Vagina (tissue), 2 donors: ENCODE results near the gene CLEC7A.

Experiments
- POLR2A ChIP-seq, 2 donors: fragments of 450-650 bp; IDR thresholded peaks; one replicate each; pipeline ENCODE4 v1.6.1; 2017; ENCODE audit warnings: antibody characterized with exemption in 2 of 2, mild to moderate bottlenecking in 2 of 2, moderate library complexity in 2 of 2
- TF ChIP-seq, protein P1 (sequence below), 3 experiments: fragments of 450-650 bp in 2 of 3; fragments of 200-600 bp in 1 of 3; sonication (generic) in 1 of 3; IDR thresholded peaks; one replicate each; pipeline ENCODE4 v1.5.1; 2017 to 2019; ENCODE audit warnings: antibody characterized with exemption in 3 of 3, mild to moderate bottlenecking in 2 of 3, moderate library complexity in 2 of 3

- TF ChIP-seq, protein P1, sequence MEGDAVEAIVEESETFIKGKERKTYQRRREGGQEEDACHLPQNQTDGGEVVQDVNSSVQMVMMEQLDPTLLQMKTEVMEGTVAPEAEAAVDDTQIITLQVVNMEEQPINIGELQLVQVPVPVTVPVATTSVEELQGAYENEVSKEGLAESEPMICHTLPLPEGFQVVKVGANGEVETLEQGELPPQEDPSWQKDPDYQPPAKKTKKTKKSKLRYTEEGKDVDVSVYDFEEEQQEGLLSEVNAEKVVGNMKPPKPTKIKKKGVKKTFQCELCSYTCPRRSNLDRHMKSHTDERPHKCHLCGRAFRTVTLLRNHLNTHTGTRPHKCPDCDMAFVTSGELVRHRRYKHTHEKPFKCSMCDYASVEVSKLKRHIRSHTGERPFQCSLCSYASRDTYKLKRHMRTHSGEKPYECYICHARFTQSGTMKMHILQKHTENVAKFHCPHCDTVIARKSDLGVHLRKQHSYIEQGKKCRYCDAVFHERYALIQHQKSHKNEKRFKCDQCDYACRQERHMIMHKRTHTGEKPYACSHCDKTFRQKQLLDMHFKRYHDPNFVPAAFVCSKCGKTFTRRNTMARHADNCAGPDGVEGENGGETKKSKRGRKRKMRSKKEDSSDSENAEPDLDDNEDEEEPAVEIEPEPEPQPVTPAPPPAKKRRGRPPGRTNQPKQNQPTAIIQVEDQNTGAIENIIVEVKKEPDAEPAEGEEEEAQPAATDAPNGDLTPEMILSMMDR (IDR thresholded peaks at IDR 0.05) = no peak
- TF ChIP-seq POLR2A (IDR thresholded peaks at IDR 0.05) = no peak
These were observed 42.0 kb downstream of the CLEC7A start for GRCh38 chr12:10088031-10088430.
